Breast epithelium (tissue), 3 donors: ENCODE results near the gene LGALS9.

Source experiments
- POLR2A ChIP-seq: fragments of 450-650 bp; IDR thresholded peaks from one replicate; pipeline ENCODE4 v1.6.1; 2016; ENCODE audit warnings: antibody characterized with exemption, mild to moderate bottlenecking, moderate library complexity
- POLR2AphosphoS5 ChIP-seq, 3 donors: sonication (generic); formaldehyde crosslinking; IDR thresholded peaks; one replicate each; pipeline ENCODE4 v1.6.1; 2017; ENCODE audit warnings: antibody characterized with exemption in 3 of 3
- TF ChIP-seq, protein P1 (sequence below), 3 donors: fragments of 450-650 bp; IDR thresholded peaks; one replicate each; pipeline ENCODE4 v1.5.1; 2016 to 2017; ENCODE audit warnings: antibody characterized with exemption in 3 of 3, mild to moderate bottlenecking in 3 of 3, moderate library complexity in 3 of 3

- TF ChIP-seq POLR2A (no peak), POLR2AphosphoS5 (IDR thresholded peaks at IDR 0.05) (no peak)
- TF ChIP-seq, protein P1, sequence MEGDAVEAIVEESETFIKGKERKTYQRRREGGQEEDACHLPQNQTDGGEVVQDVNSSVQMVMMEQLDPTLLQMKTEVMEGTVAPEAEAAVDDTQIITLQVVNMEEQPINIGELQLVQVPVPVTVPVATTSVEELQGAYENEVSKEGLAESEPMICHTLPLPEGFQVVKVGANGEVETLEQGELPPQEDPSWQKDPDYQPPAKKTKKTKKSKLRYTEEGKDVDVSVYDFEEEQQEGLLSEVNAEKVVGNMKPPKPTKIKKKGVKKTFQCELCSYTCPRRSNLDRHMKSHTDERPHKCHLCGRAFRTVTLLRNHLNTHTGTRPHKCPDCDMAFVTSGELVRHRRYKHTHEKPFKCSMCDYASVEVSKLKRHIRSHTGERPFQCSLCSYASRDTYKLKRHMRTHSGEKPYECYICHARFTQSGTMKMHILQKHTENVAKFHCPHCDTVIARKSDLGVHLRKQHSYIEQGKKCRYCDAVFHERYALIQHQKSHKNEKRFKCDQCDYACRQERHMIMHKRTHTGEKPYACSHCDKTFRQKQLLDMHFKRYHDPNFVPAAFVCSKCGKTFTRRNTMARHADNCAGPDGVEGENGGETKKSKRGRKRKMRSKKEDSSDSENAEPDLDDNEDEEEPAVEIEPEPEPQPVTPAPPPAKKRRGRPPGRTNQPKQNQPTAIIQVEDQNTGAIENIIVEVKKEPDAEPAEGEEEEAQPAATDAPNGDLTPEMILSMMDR (IDR thresholded peaks at IDR 0.05) = no peak
Observed at GRCh38 chr17:27669850-27670249, 38.9 kb downstream of the LGALS9 start.
